ENCODE data around the gene HES1. TPM values are rescaled to one million over a fixed set of nuclear protein-coding genes. Genes with fewer than 3 reads are reported as not detected.
A peak's percentile ranks its signal among the peaks of the same experiment; 100 is the strongest.

Gene HES1
- total and polyA plus RNA-seq, 2 experiments from 2014 or later, result 42.7 to 60.8 TPM

DNA sequence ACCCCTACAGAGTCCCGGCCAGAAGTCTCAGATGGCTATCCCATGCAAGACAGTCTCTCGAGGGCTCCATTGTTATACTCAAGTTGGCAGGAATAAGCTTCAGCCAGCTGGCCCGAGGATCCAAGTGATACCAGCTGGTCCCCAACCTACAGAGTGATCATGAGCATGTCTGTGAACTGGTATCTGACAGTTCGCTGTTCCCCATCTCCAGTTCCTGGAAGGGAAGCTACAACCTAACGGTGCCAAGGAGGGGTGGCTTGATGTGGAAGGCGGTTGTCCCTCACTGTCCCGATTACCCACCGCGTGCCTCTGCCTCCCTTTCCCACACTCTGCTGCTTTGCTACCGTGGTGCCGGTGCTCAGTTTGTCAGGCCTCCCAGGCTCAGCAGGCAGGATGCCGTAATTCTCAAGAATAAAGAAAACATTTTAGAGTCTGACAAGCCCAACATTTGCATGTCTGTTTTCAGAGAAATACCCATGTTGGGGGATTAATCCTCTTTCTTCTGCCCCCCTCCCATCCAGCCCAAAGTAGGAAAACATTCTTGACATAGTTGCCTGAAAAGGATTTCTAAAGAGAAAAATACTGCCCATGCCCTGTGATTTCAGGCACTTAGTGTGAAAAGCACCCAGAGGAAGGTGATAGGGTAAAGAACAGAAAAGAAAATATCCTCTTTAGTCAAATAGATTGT lies 49.4 kb upstream of the HES1 start (continued):
- TF ChIP-seq EZH2phosphoT487 (IDR thresholded peaks at IDR 0.05; ENCODE audit: unreplicated experiment) (no peak), POLR2AphosphoS5 (IDR thresholded peaks at IDR 0.05; ENCODE audit: low read depth) (no peak), JUNB (IDR thresholded peaks at IDR 0.05; ENCODE audit: unreplicated experiment) (no peak)

DNA sequence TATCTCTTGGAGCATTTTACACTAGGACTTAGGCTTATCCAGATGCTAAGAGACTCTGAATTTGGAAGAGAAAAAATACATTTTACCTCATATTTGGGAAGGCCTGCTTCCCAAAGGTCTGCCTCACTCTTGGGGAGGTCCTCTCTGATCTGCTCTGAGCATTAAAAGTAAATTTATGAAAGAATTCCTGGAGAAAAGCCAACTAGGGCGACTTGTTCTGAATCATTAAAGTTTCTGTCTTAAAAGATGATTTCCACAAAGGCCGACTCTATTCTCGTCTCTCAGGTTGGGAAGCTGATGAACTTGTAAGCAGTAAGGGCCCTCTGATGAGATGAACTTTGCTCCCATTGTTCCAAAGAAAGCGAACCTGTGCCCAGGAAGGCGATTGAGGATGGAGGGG lies 48.7 kb upstream of the HES1 start:
- peak overlapping the region; percentile 31; the same call in 1 of the 2 replicates for H3K4me2 ChIP-seq
- Mint-ChIP-seq H3K36me3 (ENCODE audit: low read depth) (no peaks in the 10 kb centered on the region), H3K9me3 (no peaks in the 10 kb centered on the region), H3K4me1 (peaks cover 36% of the 10 kb centered on the region), H3K27ac (no peak overlapping the region), H3K27me3 (ENCODE audit: insufficient read depth, low read depth, poor library complexity) (peaks cover 10% of the 10 kb centered on the region), H3K4me3 (no peak overlapping the region)
- no peaks in the 10 kb centered on the region for H3K36me3 ChIP-seq (ENCODE audit: insufficient read depth)
- H3K4me1 ChIP-seq (ENCODE audit: insufficient read depth), result peaks cover 24% of the 10 kb centered on the region
- no peaks in the 10 kb centered on the region for H3K27me3 ChIP-seq (ENCODE audit: insufficient read depth)
- no peaks in the 10 kb centered on the region for H3K79me2 ChIP-seq (replicated peaks; ENCODE audit: insufficient read depth)
- no peaks in the 10 kb centered on the region; the same call in 1 of the 2 replicates for H3F3A ChIP-seq (replicated peaks; ENCODE audit: low read depth)
- H4K20me1 ChIP-seq (replicated peaks; ENCODE audit: insufficient read depth), result no peaks in the 10 kb centered on the region
- H3K4me3 ChIP-seq, result no peak overlapping the region
- peak overlapping the region; percentile 58; the same call in 1 of the 2 replicates for H3K27ac ChIP-seq (ENCODE audit: low read depth)
- DNase-seq (ENCODE audit: low spot score) (no peak), ATAC-seq (no peak)
- H3K9me2 ChIP-seq (ENCODE audit: insufficient read depth), result peaks cover 8% of the 10 kb centered on the region; the same call in 1 of the 2 replicates
- no peak overlapping the region for H2AFZ ChIP-seq
- TF ChIP-seq STAT1 (IDR thresholded peaks at IDR 0.05; ENCODE audit: unreplicated experiment), result no peak
- TF ChIP-seq POLR2AphosphoS5 (IDR thresholded peaks at IDR 0.05; ENCODE audit: low read depth), result no peak
- TF ChIP-seq NANOG (IDR thresholded peaks at IDR 0.05; ENCODE audit: borderline replicate concordance), result no peak
- TF ChIP-seq, protein P1, sequence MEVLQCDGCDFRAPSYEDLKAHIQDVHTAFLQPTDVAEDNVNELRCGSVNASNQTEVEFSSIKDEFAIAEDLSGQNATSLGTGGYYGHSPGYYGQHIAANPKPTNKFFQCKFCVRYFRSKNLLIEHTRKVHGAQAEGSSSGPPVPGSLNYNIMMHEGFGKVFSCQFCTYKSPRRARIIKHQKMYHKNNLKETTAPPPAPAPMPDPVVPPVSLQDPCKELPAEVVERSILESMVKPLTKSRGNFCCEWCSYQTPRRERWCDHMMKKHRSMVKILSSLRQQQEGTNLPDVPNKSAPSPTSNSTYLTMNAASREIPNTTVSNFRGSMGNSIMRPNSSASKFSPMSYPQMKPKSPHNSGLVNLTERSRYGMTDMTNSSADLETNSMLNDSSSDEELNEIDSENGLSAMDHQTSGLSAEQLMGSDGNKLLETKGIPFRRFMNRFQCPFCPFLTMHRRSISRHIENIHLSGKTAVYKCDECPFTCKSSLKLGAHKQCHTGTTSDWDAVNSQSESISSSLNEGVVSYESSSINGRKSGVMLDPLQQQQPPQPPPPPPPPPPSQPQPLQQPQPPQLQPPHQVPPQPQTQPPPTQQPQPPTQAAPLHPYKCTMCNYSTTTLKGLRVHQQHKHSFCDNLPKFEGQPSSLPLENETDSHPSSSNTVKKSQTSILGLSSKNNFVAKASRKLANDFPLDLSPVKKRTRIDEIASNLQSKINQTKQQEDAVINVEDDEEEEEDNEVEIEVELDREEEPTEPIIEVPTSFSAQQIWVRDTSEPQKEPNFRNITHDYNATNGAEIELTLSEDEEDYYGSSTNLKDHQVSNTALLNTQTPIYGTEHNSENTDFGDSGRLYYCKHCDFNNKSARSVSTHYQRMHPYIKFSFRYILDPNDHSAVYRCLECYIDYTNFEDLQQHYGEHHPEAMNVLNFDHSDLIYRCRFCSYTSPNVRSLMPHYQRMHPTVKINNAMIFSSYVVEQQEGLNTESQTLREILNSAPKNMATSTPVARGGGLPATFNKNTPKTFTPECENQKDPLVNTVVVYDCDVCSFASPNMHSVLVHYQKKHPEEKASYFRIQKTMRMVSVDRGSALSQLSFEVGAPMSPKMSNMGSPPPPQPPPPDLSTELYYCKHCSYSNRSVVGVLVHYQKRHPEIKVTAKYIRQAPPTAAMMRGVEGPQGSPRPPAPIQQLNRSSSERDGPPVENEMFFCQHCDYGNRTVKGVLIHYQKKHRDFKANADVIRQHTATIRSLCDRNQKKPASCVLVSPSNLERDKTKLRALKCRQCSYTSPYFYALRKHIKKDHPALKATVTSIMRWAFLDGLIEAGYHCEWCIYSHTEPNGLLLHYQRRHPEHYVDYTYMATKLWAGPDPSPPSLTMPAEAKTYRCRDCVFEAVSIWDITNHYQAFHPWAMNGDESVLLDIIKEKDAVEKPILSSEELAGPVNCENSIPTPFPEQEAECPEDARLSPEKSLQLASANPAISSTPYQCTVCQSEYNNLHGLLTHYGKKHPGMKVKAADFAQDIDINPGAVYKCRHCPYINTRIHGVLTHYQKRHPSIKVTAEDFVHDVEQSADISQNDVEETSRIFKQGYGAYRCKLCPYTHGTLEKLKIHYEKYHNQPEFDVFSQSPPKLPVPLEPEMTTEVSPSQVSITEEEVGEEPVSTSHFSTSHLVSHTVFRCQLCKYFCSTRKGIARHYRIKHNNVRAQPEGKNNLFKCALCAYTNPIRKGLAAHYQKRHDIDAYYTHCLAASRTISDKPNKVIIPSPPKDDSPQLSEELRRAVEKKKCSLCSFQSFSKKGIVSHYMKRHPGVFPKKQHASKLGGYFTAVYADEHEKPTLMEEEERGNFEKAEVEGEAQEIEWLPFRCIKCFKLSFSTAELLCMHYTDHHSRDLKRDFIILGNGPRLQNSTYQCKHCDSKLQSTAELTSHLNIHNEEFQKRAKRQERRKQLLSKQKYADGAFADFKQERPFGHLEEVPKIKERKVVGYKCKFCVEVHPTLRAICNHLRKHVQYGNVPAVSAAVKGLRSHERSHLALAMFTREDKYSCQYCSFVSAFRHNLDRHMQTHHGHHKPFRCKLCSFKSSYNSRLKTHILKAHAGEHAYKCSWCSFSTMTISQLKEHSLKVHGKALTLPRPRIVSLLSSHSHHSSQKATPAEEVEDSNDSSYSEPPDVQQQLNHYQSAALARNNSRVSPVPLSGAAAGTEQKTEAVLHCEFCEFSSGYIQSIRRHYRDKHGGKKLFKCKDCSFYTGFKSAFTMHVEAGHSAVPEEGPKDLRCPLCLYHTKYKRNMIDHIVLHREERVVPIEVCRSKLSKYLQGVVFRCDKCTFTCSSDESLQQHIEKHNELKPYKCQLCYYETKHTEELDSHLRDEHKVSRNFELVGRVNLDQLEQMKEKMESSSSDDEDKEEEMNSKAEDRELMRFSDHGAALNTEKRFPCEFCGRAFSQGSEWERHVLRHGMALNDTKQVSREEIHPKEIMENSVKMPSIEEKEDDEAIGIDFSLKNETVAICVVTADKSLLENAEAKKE (CRISPR knock-in tag; IDR thresholded peaks at IDR 0.05), result no peak
- no peak for TF ChIP-seq JUNB (IDR thresholded peaks at IDR 0.05; ENCODE audit: unreplicated experiment)
- TF ChIP-seq EZH2phosphoT487 (IDR thresholded peaks at IDR 0.05; ENCODE audit: unreplicated experiment), result no peak
- TF ChIP-seq, protein P2, sequence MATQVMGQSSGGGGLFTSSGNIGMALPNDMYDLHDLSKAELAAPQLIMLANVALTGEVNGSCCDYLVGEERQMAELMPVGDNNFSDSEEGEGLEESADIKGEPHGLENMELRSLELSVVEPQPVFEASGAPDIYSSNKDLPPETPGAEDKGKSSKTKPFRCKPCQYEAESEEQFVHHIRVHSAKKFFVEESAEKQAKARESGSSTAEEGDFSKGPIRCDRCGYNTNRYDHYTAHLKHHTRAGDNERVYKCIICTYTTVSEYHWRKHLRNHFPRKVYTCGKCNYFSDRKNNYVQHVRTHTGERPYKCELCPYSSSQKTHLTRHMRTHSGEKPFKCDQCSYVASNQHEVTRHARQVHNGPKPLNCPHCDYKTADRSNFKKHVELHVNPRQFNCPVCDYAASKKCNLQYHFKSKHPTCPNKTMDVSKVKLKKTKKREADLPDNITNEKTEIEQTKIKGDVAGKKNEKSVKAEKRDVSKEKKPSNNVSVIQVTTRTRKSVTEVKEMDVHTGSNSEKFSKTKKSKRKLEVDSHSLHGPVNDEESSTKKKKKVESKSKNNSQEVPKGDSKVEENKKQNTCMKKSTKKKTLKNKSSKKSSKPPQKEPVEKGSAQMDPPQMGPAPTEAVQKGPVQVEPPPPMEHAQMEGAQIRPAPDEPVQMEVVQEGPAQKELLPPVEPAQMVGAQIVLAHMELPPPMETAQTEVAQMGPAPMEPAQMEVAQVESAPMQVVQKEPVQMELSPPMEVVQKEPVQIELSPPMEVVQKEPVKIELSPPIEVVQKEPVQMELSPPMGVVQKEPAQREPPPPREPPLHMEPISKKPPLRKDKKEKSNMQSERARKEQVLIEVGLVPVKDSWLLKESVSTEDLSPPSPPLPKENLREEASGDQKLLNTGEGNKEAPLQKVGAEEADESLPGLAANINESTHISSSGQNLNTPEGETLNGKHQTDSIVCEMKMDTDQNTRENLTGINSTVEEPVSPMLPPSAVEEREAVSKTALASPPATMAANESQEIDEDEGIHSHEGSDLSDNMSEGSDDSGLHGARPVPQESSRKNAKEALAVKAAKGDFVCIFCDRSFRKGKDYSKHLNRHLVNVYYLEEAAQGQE (IDR thresholded peaks at IDR 0.05; ENCODE audit: unreplicated experiment), result no peak
- TF ChIP-seq, protein P3, sequence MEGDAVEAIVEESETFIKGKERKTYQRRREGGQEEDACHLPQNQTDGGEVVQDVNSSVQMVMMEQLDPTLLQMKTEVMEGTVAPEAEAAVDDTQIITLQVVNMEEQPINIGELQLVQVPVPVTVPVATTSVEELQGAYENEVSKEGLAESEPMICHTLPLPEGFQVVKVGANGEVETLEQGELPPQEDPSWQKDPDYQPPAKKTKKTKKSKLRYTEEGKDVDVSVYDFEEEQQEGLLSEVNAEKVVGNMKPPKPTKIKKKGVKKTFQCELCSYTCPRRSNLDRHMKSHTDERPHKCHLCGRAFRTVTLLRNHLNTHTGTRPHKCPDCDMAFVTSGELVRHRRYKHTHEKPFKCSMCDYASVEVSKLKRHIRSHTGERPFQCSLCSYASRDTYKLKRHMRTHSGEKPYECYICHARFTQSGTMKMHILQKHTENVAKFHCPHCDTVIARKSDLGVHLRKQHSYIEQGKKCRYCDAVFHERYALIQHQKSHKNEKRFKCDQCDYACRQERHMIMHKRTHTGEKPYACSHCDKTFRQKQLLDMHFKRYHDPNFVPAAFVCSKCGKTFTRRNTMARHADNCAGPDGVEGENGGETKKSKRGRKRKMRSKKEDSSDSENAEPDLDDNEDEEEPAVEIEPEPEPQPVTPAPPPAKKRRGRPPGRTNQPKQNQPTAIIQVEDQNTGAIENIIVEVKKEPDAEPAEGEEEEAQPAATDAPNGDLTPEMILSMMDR (conservative IDR thresholded peaks at IDR 0.05; ENCODE audit: low read depth in 2 of 2), result no peak
- no peak for TF ChIP-seq ZNF114 (CRISPR knock-in tag; IDR thresholded peaks at IDR 0.05)
- no peak for TF ChIP-seq CREB1 (CRISPR knock-in tag; IDR thresholded peaks at IDR 0.05; ENCODE audit: low read depth)
- TF ChIP-seq, protein P4, sequence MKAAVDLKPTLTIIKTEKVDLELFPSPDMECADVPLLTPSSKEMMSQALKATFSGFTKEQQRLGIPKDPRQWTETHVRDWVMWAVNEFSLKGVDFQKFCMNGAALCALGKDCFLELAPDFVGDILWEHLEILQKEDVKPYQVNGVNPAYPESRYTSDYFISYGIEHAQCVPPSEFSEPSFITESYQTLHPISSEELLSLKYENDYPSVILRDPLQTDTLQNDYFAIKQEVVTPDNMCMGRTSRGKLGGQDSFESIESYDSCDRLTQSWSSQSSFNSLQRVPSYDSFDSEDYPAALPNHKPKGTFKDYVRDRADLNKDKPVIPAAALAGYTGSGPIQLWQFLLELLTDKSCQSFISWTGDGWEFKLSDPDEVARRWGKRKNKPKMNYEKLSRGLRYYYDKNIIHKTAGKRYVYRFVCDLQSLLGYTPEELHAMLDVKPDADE (IDR thresholded peaks at IDR 0.05), result no peak
- no peak for TF ChIP-seq ZNF331 (CRISPR knock-in tag; IDR thresholded peaks at IDR 0.05; ENCODE audit: low read depth)
